Upper lobe of right lung (tissue), 1 donor: ENCODE measurements around the gene RNF151. TPM values are rescaled to one million over a fixed set of nuclear protein-coding genes. Genes with fewer than 3 reads are reported as not detected.

Source experiments
- ATAC-seq: fragments of 200-7000 bp; cut with Tn5 transposase; one replicate; pipeline ENCODE4 v1.9.1; 2020; ENCODE audit warnings: mild to moderate bottlenecking, moderate library complexity
- DNase-seq: peaks from one replicate; pipeline ENCODE4 v3.0.0-alpha.2; 2020
- H3K27ac ChIP-seq: fragments of 200-600 bp; one replicate; pipeline ENCODE4 v1.8.0; 2022
- H3K27me3 ChIP-seq: fragments of 200-600 bp; one replicate; pipeline ENCODE4 v1.8.0; 2022; ENCODE audit warnings: mild to moderate bottlenecking
- H3K36me3 ChIP-seq: fragments of 200-600 bp; one replicate; pipeline ENCODE4 v1.8.0; 2022
- H3K4me1 ChIP-seq: fragments of 200-600 bp; one replicate; pipeline ENCODE4 v1.8.0; 2022
- H3K4me3 ChIP-seq: fragments of 200-600 bp; one replicate; pipeline ENCODE4 v1.8.0; 2022; ENCODE audit warnings: mild to moderate bottlenecking
- H3K9me3 ChIP-seq: fragments of 200-600 bp; one replicate; pipeline ENCODE4 v1.8.0; 2022
- intact Hi-C: fragments of 100-400 bp; cut with DNase I; formaldehyde crosslinking; loops from one replicate; pipeline ENCODE4 v1.11.0; 2022
- total RNA-seq: library from RNA; stranded (reverse); fragmentation: NEBNext Ultra II Directional; extraction: Animal tissue kit (Norgen Biotek cat#: 25700); gene quantifications from one replicate; pipeline ENCODE4 v1.2.1, GENCODE V29; 2021
- TF ChIP-seq, protein P1 (sequence below): fragments of 200-600 bp; IDR thresholded peaks from one replicate; pipeline ENCODE4 v1.8.0; 2022; ENCODE audit warnings: antibody characterized with exemption
- donor health status: DM: no; HTN: yes; CAD: no; lungs with severe emphysema.

RNF151 gene
- total RNA-seq, 1 donor from 2014 or later = not detected

DNA sequence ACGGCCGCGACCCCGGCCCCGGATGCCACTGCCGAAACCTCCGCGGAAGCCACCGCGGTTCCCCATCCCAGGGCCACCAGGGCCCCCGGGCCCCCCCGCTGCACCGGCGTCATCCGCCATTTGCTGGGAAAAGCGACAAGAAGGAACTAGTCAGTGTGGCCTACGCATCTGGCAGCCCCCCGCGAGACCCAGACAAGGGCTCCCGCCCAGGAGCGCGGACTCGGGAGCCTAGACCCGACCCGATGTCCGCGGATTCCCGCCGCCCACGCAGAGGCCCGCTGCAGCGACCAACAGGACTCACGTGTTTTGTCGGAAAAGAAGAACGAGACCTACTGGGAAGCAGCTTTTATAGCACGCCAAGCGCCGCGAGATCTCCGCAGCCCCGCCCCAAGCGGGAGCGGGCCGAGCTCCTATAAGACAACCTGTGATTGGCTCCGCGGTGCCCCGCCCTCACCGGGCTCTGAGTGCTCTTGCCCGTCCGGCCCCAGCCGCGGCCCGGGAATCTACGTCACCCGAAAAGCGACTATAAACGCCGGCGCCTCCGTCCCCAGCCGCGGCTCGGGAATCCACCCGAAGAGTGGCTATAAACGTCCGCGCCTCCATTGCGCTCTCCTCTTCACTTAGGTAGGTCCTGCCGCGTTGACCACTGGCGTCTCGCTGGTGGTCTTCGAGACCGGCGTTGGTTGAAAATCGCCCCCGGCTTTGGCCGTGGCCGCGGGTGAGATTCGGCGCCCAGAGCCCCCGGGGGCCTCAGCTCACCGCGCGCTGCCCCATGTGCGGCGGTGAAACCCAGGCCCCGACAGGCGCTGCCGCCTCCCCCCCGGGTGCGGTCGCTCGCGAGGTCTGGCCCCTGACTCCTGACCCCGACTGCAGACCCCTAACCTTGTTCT lies 1.9 kb upstream of the RNF151 start, which contains the start of gene RPS2:
RPS2 (minus strand) TSS at position 321 of the 890 bp plus-strand sequence; CDS start at position 120, 201 bp downstream.
- peak; percentile 97 for ATAC-seq
- Histone ChIP-seq H3K4me3 (peak within 1 kb of the TSS; percentile 75), H3K27ac (peak within 1 kb of the TSS; percentile 98), H3K4me1 (peaks cover 24% of the 10 kb centered on the region), H3K36me3 (peaks cover 27% of the 10 kb centered on the region), H3K27me3 (no peaks in the 10 kb centered on the region), H3K9me3 (no peaks in the 10 kb centered on the region)
- TF ChIP-seq, protein P1, sequence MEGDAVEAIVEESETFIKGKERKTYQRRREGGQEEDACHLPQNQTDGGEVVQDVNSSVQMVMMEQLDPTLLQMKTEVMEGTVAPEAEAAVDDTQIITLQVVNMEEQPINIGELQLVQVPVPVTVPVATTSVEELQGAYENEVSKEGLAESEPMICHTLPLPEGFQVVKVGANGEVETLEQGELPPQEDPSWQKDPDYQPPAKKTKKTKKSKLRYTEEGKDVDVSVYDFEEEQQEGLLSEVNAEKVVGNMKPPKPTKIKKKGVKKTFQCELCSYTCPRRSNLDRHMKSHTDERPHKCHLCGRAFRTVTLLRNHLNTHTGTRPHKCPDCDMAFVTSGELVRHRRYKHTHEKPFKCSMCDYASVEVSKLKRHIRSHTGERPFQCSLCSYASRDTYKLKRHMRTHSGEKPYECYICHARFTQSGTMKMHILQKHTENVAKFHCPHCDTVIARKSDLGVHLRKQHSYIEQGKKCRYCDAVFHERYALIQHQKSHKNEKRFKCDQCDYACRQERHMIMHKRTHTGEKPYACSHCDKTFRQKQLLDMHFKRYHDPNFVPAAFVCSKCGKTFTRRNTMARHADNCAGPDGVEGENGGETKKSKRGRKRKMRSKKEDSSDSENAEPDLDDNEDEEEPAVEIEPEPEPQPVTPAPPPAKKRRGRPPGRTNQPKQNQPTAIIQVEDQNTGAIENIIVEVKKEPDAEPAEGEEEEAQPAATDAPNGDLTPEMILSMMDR = no peak
- DNase-seq = peak; percentile 100
- intact Hi-C loops = no loop called here

DNA sequence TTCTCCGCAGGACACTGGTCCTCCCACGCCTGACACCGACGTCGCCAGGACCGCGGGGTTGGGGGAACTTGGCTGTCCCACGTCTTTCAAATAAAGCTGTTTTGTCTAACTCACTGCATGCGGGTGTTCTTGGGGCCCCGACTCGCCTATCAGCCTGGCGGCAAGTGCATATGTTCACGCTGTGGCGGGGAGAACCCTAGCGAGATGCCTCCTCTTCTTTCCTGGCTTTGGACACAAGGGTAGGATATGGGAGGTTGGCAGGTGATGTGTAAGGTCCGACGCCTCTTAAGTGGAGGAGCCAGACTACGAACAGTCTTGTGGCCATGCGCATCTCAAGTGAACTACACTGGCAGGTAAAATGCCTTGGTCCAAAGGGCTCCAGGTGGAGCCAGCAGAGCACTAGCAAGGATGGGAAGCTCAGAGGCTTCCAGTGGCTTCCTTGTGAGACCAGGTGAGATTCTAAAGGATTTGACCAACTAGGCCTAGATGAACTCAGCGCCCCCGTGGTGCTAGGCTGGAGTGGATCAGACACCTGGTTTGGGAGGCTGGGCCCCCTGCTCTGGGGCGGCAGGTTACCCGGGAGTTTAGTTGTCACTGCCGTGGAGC lies 1.2 kb upstream of the RNF151 start:
- H3K4me3 ChIP-seq = peak overlapping the region; percentile 75
- DNase-seq = peak; percentile 60
- TF ChIP-seq, protein P1 = no peak
- no peak for ATAC-seq
- peak overlapping the region; percentile 98 for H3K27ac ChIP-seq
- H3K36me3 ChIP-seq = peaks cover 26% of the 10 kb centered on the region
- H3K27me3 ChIP-seq = no peaks in the 10 kb centered on the region
- intact Hi-C loops = no loop called here
- peaks cover 21% of the 10 kb centered on the region for H3K4me1 ChIP-seq
- H3K9me3 ChIP-seq = no peaks in the 10 kb centered on the region

DNA sequence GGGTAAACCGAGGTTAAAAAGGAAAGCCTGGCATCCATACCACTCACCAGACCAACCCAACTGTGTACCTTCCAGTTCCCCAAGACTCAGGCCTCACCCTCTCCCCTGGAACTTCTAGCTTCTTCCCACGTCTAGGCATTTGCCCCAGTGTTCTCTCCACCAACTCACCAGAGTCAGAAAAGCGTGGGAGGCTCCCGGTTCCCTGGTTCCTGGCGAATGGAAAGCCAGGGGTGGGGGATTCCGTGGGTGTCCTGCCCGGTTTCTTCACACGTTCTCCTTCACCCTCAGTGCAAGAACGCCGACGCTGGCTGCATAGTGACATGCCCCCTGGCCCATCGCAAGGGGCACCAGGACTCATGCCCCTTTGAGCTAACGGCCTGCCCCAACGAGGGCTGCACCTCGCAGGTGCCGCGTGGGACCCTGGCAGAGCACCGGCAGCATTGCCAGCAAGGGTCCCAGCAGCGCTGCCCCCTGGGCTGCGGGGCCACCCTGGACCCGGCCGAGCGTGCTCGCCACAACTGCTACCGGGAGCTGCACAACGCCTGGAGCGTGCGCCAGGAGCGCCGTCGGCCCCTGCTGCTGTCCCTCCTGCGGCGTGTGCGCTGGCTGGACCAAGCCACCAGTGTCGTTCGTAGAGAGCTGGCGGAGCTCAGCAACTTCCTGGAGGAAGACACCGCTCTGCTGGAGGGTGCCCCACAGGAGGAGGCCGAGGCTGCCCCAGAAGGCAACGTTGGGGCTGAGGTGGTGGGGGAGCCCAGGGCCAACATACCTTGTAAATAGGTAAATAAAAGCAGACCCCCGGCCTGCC lies 1.7 kb downstream of the RNF151 start:
- no peaks in the 10 kb centered on the region for H3K9me3 ChIP-seq
- intact Hi-C loops = no loop called here
- DNase-seq = no peak
- TF ChIP-seq, protein P1 = no peak
- no peak overlapping the region for H3K4me3 ChIP-seq
- ATAC-seq = no peak
- H3K4me1 ChIP-seq = peaks cover 25% of the 10 kb centered on the region
- no peaks in the 10 kb centered on the region for H3K36me3 ChIP-seq
- H3K27me3 ChIP-seq = no peaks in the 10 kb centered on the region
- no peak overlapping the region for H3K27ac ChIP-seq

DNA sequence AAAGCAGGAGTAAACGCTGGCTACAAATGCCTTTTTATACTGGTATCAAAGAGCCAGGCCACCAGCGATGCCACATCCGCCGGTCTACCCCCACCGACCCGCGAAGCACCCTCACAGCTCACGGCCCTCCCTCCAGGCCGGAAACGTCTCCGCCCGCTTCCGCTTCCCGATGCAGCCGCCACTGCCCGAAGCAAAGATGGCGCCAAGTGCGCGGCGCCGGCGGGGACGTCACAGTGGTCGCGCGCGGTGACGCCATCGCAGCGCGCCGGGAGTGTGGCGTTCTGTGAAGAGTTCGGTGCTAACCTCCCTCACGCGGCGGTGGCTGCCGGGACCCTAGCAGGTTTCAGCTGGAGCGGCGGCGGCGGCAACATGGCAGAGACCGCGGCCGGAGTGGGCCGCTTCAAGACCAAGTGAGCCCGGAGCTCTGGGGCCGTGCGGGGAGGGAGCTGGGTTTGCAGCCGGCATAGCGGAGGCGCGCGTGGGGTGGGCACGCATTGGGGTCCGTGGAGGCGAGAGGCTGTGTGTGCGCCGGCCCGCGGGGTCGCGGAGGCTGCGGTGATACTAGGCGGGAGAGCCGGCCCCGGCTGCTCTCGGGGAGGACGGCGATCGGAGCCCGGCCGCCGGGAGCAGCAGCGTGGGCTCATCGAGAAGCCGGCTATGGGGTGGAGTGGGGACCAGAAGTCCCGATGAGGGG lies 5.3 kb downstream of the RNF151 start, which contains the start of gene TBL3:
TBL3 (plus strand) TSS at position 258 of the 694 bp plus-strand sequence; CDS start at position 370, 112 bp downstream.
- ATAC-seq (peak; percentile 95), DNase-seq (peak; percentile 97)
- Histone ChIP-seq H3K27ac (peak within 1 kb of the TSS; percentile 91), H3K9me3 (no peaks in the 10 kb centered on the region), H3K36me3 (peaks cover 30% of the 10 kb centered on the region), H3K4me1 (peaks cover 16% of the 10 kb centered on the region), H3K27me3 (no peaks in the 10 kb centered on the region), H3K4me3 (peak within 1 kb of the TSS; percentile 99)
- intact Hi-C loops = no loop called here
- TF ChIP-seq, protein P1 = no peak

DNA sequence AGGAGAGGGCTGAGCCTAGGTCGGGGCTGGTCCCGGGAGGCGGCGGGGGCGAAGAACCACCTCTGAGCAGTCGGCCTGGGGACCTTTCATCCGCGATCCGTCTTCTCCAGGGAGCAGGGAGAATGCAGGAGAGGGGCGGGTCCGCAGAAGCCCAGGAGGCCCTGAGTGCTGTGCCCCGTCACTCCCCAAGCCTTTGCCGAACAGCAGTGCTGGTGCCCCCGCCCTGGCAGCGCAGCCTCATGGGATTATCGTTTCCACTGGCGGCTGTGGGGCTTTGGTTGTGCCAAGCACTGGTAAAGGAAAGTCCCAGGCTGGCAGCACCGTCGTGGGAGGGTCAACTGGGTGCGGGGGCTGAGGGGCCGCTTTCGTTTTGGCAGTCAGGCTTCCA lies 5.8 kb downstream of the RNF151 start:
- DNase-seq = peak; percentile 70
- Histone ChIP-seq H3K4me3 (peak overlapping the region; percentile 99), H3K36me3 (peaks cover 35% of the 10 kb centered on the region), H3K27ac (peak overlapping the region; percentile 91), H3K27me3 (no peaks in the 10 kb centered on the region), H3K4me1 (peaks cover 16% of the 10 kb centered on the region), H3K9me3 (no peaks in the 10 kb centered on the region)
- ATAC-seq = peak; percentile 4
- intact Hi-C loops = no loop called here
- TF ChIP-seq, protein P1 = no peak
